NCI-H2107 treated with DMSO at 0.1 percent for 48 hours (cell line): ENCODE results near the gene CNTN6.
"Not testable (repeated sequence)": the region's sequence is repeated elsewhere in the genome, so short reads cannot be mapped to it uniquely, and the experiment has no call there.

ENCODE experiments used
- DNase-seq: peaks from one replicate; lab custom pipeline; 2025; ENCODE audit not compliant: unreplicated experiment; lab: John Stamatoyannopoulos, UW

Gene CNTN6

GRCh38 chr3:1272546-1273265, 179.9 kb downstream of the CNTN6 start:
- DNase-seq, result no peak

GRCh38 chr3:1275495-1275894, 182.7 kb downstream of the CNTN6 start:
- no peak for DNase-seq

GRCh38 chr3:1287815-1288214, 195.0 kb downstream of the CNTN6 start:
- no peak for DNase-seq

GRCh38 chr3:1288805-1289494, 196.1 kb downstream of the CNTN6 start:
- DNase-seq, result no peak

GRCh38 chr3:1292571-1293071, 199.8 kb downstream of the CNTN6 start:
- DNase-seq, result no peak

GRCh38 chr3:1294586-1294985, 201.8 kb downstream of the CNTN6 start:
- no peak for DNase-seq

GRCh38 chr3:1318296-1319005, 225.6 kb downstream of the CNTN6 start:
- no peak for DNase-seq

- DNase-seq, result no peak
These were observed 233.7 kb downstream of the CNTN6 start for GRCh38 chr3:1326546-1326945.

- peak; percentile 72 for DNase-seq
These were observed 237.3 kb downstream of the CNTN6 start for GRCh38 chr3:1330107-1330506.

- DNase-seq, result no peak
These were observed 253.6 kb downstream of the CNTN6 start for GRCh38 chr3:1346386-1346785.

GRCh38 chr3:1348547-1348946, 255.7 kb downstream of the CNTN6 start:
- no peak for DNase-seq

- no peak for DNase-seq
These were observed 258.1 kb downstream of the CNTN6 start for GRCh38 chr3:1350885-1351284.

- no peak for DNase-seq
These were observed 262.9 kb downstream of the CNTN6 start for GRCh38 chr3:1355691-1356090.

- DNase-seq, result no peak
These were observed 263.3 kb downstream of the CNTN6 start for GRCh38 chr3:1356101-1356500.

GRCh38 chr3:1365528-1365927, 272.7 kb downstream of the CNTN6 start:
- no peak for DNase-seq

- DNase-seq, result no peak
These were observed 281.6 kb downstream of the CNTN6 start for GRCh38 chr3:1374471-1374870.

GRCh38 chr3:1375145-1375544, 282.3 kb downstream of the CNTN6 start:
- no peak for DNase-seq

- no peak for DNase-seq
These were observed 288.3 kb downstream of the CNTN6 start for GRCh38 chr3:1380926-1381646.

GRCh38 chr3:1381647-1382036, 288.8 kb downstream of the CNTN6 start:
- no peak for DNase-seq

- not testable (repeated sequence) for DNase-seq
These were observed 294.6 kb downstream of the CNTN6 start for GRCh38 chr3:1387396-1387905.

GRCh38 chr3:1394188-1394587, 301.4 kb downstream of the CNTN6 start:
- no peak for DNase-seq
